Progenitor cell of endocrine pancreas (in vitro differentiated cells): ENCODE data around the gene NRXN3. TPM values are rescaled to one million over a fixed set of nuclear protein-coding genes. Genes with fewer than 3 reads are reported as not detected.

ENCODE experiments used
- DNase-seq: peaks from one replicate; pipeline ENCODE4 v3.0.0; 2021; ENCODE audit warnings: low spot score; ENCODE audit not compliant: unreplicated experiment
- H3K27ac Mint-ChIP-seq: 2 replicates; pipeline ENCODE4 v1.8.0; 2021; ENCODE audit warnings: mild to moderate bottlenecking, moderate library complexity, mixed read lengths
- H3K27me3 Mint-ChIP-seq: 2 replicates; pipeline ENCODE4 v1.8.0; 2021; ENCODE audit warnings: mixed read lengths
- H3K36me3 Mint-ChIP-seq: 2 replicates; pipeline ENCODE4 v1.8.0; 2022; ENCODE audit warnings: mixed read lengths; ENCODE audit not compliant: insufficient read depth
- H3K4me1 Mint-ChIP-seq: 2 replicates; pipeline ENCODE4 v1.8.0; 2021; ENCODE audit warnings: low read depth, mixed read lengths
- H3K4me3 Mint-ChIP-seq: 2 replicates; pipeline ENCODE4 v1.8.0; 2021; ENCODE audit warnings: low read depth, mild to moderate bottlenecking, moderate library complexity, mixed read lengths
- H3K9me3 Mint-ChIP-seq: 2 replicates; pipeline ENCODE4 v1.8.0; 2021; ENCODE audit warnings: low read depth, mixed read lengths
- total RNA-seq: library from RNA; stranded (reverse); gene quantifications from 2 replicates; pipeline ENCODE4 v1.2.1, GENCODE V29; 2021
- TF ChIP-seq, protein P1 (sequence below): fragments of 200-600 bp; sonication (generic); IDR thresholded peaks from one replicate; pipeline ENCODE4 v1.5.0; 2021; ENCODE audit warnings: antibody characterized with exemption, mild to moderate bottlenecking; ENCODE audit not compliant: unreplicated experiment

The NRXN3 gene
- total RNA-seq, 1 donor from 2014 or later, result 22.1 TPM

DNA sequence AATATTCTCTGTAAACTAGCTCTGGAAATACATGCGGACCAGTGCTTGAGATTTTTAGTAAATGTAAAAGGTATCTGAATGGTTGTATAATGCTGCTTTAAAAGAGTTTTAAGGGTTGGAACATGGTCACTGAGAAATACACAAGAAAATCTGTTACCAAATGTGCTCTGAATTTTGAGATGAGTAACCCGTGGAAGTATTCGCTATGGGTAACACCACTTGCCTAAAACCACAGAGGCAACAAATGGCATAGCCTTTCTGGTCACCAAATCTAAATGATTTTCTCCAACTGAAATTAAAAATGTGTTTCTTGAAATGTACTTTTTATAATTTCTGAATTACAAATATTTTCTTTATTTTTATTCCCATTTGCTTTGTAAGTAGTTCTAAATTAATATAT is 1295.5 kb downstream of the NRXN3 start:
- no peak for DNase-seq
- Mint-ChIP-seq H3K4me1 (peaks cover 3% of the 10 kb centered on the region), H3K36me3 (peaks cover 2% of the 10 kb centered on the region), H3K27me3 (no peaks in the 10 kb centered on the region), H3K4me3 (no peak overlapping the region), H3K9me3 (no peaks in the 10 kb centered on the region), H3K27ac (no peak overlapping the region)
- TF ChIP-seq, protein P1, sequence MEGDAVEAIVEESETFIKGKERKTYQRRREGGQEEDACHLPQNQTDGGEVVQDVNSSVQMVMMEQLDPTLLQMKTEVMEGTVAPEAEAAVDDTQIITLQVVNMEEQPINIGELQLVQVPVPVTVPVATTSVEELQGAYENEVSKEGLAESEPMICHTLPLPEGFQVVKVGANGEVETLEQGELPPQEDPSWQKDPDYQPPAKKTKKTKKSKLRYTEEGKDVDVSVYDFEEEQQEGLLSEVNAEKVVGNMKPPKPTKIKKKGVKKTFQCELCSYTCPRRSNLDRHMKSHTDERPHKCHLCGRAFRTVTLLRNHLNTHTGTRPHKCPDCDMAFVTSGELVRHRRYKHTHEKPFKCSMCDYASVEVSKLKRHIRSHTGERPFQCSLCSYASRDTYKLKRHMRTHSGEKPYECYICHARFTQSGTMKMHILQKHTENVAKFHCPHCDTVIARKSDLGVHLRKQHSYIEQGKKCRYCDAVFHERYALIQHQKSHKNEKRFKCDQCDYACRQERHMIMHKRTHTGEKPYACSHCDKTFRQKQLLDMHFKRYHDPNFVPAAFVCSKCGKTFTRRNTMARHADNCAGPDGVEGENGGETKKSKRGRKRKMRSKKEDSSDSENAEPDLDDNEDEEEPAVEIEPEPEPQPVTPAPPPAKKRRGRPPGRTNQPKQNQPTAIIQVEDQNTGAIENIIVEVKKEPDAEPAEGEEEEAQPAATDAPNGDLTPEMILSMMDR, result no peak

DNA sequence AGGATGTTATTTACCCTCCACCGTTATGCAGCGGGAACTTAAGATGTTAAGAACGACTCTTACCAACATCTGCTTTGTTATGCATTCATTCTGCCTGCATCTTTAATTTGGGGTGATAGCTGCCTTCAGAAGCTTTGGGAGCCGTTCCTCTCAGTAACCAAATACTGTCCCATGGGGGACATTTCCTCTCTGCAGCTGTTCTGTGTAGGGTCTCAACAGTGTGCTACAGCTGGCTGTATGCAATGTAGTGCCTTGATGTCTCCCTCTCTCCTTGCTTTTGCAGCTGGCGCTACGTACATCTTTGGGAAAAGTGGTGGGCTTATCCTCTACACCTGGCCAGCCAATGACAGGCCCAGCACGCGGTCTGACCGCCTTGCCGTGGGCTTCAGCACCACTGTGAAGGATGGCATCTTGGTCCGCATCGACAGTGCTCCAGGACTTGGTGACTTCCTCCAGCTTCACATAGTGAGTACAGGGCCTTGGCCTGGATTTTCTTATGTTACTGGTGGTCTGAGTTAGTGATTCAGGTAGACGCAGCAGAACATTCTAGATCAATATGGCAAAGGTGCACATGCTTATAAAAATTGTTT is 1296.9 kb downstream of the NRXN3 start:
- Mint-ChIP-seq H3K4me1 (peaks cover 3% of the 10 kb centered on the region), H3K27ac (no peak overlapping the region), H3K27me3 (no peaks in the 10 kb centered on the region), H3K36me3 (peaks cover 2% of the 10 kb centered on the region), H3K9me3 (no peaks in the 10 kb centered on the region), H3K4me3 (no peak overlapping the region)
- no peak for DNase-seq
- TF ChIP-seq, protein P1, result no peak

DNA sequence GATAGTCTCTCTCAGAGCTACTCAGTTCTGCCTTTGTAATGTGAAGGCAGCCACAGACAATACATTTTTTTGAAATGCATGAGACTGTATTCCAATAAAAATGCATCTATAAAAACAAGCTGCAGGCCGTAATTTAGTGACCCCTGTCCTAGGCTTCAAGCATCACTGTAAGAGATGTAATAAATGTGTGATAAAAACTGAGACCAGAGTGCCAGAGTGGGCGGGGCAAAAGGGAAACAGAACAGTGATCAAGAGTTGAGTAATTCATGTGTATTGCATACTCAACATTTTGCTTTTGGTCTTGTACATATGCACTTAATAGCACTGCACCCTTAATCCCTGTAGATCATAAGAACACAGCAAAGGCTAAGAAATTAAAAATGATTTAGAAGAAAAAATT is 1297.7 kb downstream of the NRXN3 start:
- H3K36me3 Mint-ChIP-seq, result peaks cover 2% of the 10 kb centered on the region
- TF ChIP-seq, protein P1, result no peak

DNA sequence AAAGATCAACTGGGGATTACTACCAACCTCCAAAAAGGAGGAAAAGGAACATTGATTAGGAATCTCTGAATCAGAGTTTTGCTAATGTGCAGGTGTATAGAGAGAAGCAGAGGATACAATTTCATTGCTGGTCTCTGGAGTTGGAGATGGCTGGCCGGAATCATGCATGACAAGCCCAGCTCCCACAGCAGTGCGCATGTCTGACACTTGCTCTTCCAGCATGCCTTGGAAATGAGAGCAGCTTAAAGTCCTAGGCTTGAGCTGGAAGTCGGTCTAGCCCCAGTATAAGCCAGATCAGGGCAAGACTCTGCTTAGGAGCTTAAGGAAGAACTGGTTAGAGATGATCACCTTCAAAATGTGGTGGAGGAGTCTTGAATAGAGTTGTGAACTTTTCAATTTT is 1298.3 kb downstream of the NRXN3 start:
- H3K9me3 Mint-ChIP-seq, result no peaks in the 10 kb centered on the region
- H3K4me1 Mint-ChIP-seq, result peaks cover 6% of the 10 kb centered on the region
- H3K4me3 Mint-ChIP-seq, result no peak overlapping the region
- peak overlapping the region; percentile 57 for H3K27ac Mint-ChIP-seq
- peaks cover 2% of the 10 kb centered on the region for H3K36me3 Mint-ChIP-seq
- no peaks in the 10 kb centered on the region for H3K27me3 Mint-ChIP-seq
- DNase-seq, result no peak
- TF ChIP-seq, protein P1, result no peak

More for the DNA sequence above, 1297.7 kb downstream of the NRXN3 start:
- no peaks in the 10 kb centered on the region for H3K27me3 Mint-ChIP-seq
- peaks cover 6% of the 10 kb centered on the region for H3K4me1 Mint-ChIP-seq
- no peaks in the 10 kb centered on the region for H3K9me3 Mint-ChIP-seq
- no peak for DNase-seq
- no peak overlapping the region for H3K4me3 Mint-ChIP-seq
- no peak overlapping the region for H3K27ac Mint-ChIP-seq

DNA sequence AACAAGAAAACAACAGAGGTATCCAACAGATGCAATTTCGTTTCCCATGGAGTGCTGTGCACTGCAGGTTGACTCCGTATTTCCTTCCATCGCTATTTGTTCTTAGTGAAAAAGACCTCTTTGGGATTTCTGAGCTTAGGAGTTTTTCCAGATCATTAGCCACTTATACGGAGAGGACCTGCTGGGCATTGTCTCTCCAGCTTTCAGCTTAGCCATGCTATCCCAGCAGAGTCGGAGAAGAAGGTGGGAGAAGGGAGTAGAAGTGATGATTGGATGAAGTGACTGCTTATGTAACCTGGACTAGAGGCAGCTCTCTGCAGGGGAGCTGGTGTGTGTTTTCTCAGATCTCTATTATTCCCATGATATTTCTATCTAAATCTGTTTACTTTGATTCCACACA is 1303.5 kb downstream of the NRXN3 start:
- Mint-ChIP-seq H3K4me1 (peaks cover 4% of the 10 kb centered on the region), H3K27me3 (no peaks in the 10 kb centered on the region), H3K36me3 (no peaks in the 10 kb centered on the region), H3K9me3 (no peaks in the 10 kb centered on the region), H3K4me3 (no peak overlapping the region), H3K27ac (no peak overlapping the region)
- TF ChIP-seq, protein P1, result no peak
- DNase-seq, result no peak
